IMR-90 (cell line): Measurements from ENCODE around the gene NRCAM.

Source experiments
- BHLHE40 ChIP-seq: fragments of 150-350 bp; IDR thresholded peaks from 2 replicates; pipeline ENCODE4 v1.6.1; 2016; ENCODE audit warnings: mild to moderate bottlenecking, low read depth, low read length
- CEBPB ChIP-seq: IDR thresholded peaks from 2 replicates; pipeline ENCODE4 v1.6.1; 2012; ENCODE audit warnings: low read depth, low read length, improper control_type of control experiment
- ELK1 ChIP-seq: fragments of 150-350 bp; IDR thresholded peaks from 2 replicates; pipeline ENCODE4 v1.6.1; 2016; ENCODE audit warnings: low read depth, mild to moderate bottlenecking, low read length, moderate library complexity, borderline replicate concordance
- FOS ChIP-seq: fragments of 150-350 bp; IDR thresholded peaks from 2 replicates; pipeline ENCODE4 v1.6.1; 2016; ENCODE audit warnings: low read depth, low read length
- MAFK ChIP-seq: IDR thresholded peaks from 2 replicates; pipeline ENCODE4 v1.6.1; 2012; ENCODE audit warnings: low read depth, low read length, improper control_type of control experiment
- MAZ ChIP-seq: IDR thresholded peaks from 2 replicates; pipeline ENCODE4 v1.6.1; 2012; ENCODE audit warnings: low read depth, mild to moderate bottlenecking, low read length, improper control_type of control experiment, moderate library complexity, borderline replicate concordance
- MXI1 ChIP-seq: IDR thresholded peaks from 2 replicates; pipeline ENCODE4 v1.6.1; 2012; ENCODE audit warnings: low read depth, mild to moderate bottlenecking, low read length, moderate library complexity, borderline replicate concordance
- POLR2A ChIP-seq: IDR thresholded peaks from 2 replicates; pipeline ENCODE4 v1.6.1; 2012; ENCODE audit warnings: mild to moderate bottlenecking, low read depth, low read length
- RAD21 ChIP-seq: IDR thresholded peaks from 2 replicates; pipeline ENCODE4 v1.6.1; 2012; ENCODE audit warnings: low read length, improper control_type of control experiment
- RCOR1 ChIP-seq: IDR thresholded peaks from 2 replicates; pipeline ENCODE4 v1.6.1; 2012; ENCODE audit warnings: mild to moderate bottlenecking, low read length, improper control_type of control experiment; ENCODE audit not compliant: insufficient replicate concordance
- RFX5 ChIP-seq: IDR thresholded peaks from 2 replicates; pipeline ENCODE4 v1.8.0; 2012; ENCODE audit warnings: low read depth, mild to moderate bottlenecking, low read length, moderate library complexity
- SMC3 ChIP-seq: fragments of 150-350 bp; IDR thresholded peaks from 2 replicates; pipeline ENCODE4 v1.6.1; 2016; ENCODE audit warnings: low read depth, mild to moderate bottlenecking, antibody characterized with exemption, low read length, moderate library complexity
- TF ChIP-seq, protein P1 (sequence below): conservative IDR thresholded peaks from 2 replicates; pipeline ENCODE4 v1.5.1; 2012; ENCODE audit warnings: mild to moderate bottlenecking, low read depth, low read length, improper control_type of control experiment

GRCh38 chr7:108287857-108288256 is 168.4 kb downstream of the NRCAM start:
- TF ChIP-seq, protein P1, sequence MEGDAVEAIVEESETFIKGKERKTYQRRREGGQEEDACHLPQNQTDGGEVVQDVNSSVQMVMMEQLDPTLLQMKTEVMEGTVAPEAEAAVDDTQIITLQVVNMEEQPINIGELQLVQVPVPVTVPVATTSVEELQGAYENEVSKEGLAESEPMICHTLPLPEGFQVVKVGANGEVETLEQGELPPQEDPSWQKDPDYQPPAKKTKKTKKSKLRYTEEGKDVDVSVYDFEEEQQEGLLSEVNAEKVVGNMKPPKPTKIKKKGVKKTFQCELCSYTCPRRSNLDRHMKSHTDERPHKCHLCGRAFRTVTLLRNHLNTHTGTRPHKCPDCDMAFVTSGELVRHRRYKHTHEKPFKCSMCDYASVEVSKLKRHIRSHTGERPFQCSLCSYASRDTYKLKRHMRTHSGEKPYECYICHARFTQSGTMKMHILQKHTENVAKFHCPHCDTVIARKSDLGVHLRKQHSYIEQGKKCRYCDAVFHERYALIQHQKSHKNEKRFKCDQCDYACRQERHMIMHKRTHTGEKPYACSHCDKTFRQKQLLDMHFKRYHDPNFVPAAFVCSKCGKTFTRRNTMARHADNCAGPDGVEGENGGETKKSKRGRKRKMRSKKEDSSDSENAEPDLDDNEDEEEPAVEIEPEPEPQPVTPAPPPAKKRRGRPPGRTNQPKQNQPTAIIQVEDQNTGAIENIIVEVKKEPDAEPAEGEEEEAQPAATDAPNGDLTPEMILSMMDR = no peak
- no peak for TF ChIP-seq POLR2A
- no peak for TF ChIP-seq MAZ
- TF ChIP-seq CEBPB = no peak
- no peak for TF ChIP-seq FOS
- TF ChIP-seq MAFK = no peak
- TF ChIP-seq MXI1 = no peak
- no peak for TF ChIP-seq RCOR1
- no peak for TF ChIP-seq SMC3
- TF ChIP-seq RFX5 = no peak
- no peak for TF ChIP-seq BHLHE40
- TF ChIP-seq RAD21 = no peak
- TF ChIP-seq ELK1 = no peak
